HG02938 (cell line): ENCODE measurements around the gene DACT1.

Experiments
- ATAC-seq: cut with Tn5 transposase; IDR thresholded peaks from one replicate; pipeline ENCODE4 v1.9.1; 2021; ENCODE audit warnings: mild to moderate bottlenecking, moderate library complexity; ENCODE audit not compliant: unreplicated experiment

The DACT1 gene

DNA sequence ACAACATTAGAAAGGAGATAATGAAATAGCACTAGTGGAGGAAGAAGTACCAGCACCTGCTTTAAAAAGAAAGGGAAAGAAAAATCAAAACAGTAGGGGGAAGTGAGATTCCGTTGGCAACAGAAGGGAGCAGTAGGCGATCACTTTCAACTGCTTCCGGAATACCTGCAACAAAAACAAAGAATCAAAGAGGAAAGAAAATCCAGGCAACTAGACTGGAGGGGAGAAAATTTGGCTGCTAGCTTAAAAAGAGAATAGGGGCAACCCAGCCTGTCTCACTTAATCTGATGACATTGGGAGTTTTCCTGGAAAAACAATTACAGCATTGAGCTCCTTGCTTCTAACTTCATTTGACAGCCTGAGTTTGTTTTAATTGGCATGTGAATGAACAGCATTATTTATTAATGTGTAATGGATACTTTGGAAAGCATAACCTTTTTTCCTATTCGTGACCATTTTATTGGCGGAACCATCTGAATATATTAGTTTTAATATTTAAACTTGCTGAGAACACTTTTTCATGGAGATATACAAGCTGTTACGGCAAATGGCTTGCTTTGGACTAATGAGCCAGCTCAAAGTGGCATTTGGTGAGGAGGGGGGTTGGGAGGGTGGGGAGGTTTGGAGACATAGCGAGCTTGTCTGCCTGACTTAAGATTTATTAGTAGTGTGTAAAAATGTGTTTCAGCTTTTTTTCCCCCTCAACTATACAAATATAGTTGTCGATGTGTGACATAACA, 2.5 kb upstream of the DACT1 start:
- no peak for ATAC-seq

DNA sequence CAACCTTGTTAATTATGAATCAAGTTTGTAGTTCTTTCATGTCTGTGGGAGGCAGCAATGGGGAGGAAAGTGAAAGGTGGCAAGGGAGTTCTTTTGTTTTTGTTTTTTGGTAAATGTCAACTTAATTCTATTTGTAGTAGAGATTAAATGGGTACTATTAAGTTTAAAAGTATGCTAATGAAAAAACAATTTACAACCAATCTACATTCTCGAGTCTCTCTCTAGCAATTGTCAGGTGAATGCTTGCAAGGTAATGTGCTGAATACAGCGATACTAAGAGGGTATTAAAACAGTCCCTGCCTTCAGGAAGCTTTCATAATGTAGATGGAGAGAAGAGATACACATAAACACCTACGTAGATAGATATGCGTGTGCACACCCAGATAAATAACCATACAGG, 1.6 kb upstream of the DACT1 start:
- ATAC-seq, result no peak

DNA sequence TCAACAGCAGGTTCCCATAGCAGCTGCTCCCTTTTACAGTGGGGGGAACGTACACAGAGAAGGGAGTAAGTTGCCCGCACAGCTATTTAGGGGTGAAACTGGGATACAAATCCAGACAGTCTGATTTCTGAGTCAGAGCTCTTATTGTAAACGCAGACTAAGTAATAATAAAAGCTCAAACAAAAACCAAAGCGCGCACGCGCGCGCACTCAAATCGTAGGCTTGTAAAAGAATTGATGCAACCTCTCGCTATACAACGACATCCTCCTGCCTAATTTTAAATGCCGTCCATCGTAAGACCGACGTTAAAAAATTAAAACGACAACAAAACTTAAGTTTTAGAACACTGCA, 747 bp upstream of the DACT1 start:
- ATAC-seq, result peak; percentile 4

DNA sequence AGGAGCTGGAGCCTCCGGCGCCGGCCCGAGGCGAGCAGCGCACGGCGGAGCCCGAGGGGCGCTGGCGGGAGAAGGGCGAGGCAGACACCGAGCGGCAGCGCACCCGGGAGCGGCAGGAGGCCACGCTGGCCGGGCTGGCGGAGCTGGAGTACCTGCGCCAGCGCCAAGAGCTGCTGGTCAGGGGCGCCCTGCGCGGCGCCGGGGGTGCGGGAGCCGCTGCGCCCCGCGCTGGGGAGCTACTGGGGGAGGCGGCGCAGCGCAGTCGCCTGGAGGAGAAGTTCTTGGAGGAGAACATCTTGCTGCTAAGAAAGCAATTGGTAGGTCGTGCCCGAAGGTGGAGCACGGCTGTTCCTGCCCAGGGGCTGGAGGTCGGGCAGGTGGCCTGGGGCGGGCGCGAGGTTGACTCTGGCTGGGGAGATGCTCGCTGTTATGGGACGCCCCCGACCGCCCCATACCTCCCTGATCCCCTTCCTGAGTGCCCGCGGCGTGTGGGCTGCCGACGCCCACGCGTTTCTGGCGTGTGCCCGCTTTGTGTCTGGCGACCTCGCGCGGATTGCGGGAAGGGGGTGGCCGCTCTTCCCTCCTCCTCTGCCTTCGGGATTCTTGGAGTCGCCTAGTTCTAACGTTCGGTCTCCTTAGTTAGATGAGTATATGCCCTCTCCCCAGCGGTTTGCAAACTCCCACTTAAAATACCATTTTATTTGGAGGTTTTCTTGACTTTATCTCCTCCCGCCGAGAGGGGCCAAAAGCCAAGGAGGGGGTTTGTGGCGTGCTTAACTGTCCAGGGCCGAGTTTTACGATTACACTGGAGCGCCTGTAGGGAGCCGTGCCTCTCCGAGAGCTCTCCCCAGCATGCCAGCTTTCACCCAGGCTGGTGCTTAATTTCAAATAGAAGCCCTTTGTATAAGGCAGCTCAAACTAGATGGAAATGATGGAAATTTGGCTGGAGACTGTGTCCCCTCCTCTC, 752 bp downstream of the DACT1 start:
- peak; percentile 21 for ATAC-seq

DNA sequence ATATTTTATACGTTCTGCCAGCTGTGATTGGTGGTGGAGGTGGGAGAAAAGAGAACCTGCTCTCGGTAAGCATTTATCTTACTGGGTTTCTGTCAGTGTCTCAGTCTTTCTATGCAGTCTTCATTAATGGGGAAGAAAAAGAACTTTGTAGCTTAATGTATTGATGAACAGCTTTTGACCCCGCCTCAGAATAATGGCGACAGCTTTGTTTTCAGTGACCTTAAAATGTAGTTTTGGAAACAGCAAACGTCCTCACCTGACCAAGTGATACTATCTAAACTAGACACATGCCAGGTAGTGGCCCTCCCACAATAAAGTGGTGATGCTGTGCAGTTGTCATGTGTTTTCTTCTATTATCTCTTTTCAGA, 1.4 kb downstream of the DACT1 start:
- no peak for ATAC-seq

DNA sequence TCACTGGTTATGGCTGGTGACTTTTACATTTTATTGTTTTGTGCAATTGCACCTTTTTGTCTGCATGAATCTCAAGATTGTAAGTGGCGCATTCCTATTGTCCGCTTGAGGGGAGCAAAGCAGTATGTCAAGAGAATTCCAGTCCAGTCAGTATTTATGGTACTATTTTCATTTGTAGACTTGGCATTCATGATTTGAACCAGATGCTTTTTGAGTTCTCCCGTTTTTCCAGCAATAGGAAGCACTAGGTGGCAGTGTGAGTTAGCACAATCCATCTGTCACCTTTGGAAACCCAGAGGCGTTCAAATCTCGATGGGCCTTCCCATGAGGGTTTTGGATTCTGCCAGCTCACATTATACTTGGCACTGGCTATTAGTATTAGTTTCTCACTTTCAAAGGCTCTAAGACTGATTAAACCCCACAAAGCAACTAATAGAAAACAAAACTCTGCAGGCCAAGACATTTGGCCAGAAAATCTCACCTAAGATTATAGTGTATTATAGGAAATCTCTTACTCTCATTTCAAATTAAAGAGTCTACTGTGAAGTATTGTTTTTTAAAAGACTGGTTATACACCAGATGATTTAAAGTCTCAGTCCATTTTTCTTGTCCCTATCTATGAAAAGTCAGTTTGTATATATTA, 2.2 kb downstream of the DACT1 start:
- no peak for ATAC-seq

DNA sequence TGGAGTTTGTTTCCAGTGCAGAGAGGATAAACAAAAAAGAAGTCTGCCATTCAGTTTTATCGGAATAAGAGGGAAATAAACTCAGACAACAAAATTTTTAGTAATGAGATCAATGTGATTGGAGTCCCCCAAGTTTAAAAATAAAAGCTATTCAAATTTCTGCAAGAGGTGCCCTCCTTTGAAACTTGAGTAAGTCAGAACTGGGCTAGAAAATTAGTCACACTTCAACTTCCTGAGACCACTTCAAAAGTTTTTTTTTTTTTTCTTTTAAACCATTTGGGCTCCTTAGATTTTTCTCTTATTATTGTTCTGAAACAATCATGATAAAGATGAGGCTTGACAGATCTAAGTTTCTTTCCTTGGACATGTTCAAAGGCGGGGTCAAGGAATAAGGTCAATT, 3.2 kb downstream of the DACT1 start:
- no peak for ATAC-seq

DNA sequence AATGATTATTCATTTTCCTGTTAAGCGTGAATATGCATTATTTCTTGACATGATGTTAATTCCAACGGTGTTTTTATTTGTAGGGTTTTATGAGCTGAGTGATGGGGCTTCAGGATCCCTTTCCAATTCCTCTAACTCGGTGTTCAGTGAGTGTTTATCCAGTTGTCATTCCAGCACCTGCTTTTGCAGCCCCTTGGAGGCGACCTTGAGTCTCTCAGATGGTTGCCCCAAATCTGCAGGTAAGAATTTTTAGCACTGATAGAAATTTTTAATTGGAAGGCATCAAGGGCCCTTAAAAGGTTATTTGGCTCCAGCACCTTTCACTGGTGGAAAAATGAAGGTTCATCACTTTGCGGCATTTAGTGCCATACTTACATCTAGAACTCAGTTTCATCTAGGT, 3.7 kb downstream of the DACT1 start:
- ATAC-seq, result no peak

DNA sequence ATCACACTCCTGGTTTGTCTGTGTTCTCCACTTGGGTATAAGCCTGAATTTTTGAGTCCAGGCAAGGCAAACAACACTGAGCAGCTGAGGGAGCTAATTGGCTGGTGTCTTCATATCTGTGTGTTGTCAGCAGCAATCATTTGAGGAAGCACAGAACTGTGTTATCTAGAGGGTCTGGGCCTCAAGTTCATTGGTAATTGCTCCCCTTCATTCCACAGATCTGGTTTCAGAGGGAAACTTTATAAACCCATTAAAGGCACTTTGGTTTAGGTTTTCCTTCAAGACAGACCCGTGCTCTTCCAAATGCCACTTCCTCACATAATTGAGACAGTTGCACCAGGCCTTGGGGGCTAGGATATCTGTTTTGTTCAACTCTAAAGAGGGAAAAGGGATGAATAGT, 5.6 kb downstream of the DACT1 start:
- no peak for ATAC-seq

DNA sequence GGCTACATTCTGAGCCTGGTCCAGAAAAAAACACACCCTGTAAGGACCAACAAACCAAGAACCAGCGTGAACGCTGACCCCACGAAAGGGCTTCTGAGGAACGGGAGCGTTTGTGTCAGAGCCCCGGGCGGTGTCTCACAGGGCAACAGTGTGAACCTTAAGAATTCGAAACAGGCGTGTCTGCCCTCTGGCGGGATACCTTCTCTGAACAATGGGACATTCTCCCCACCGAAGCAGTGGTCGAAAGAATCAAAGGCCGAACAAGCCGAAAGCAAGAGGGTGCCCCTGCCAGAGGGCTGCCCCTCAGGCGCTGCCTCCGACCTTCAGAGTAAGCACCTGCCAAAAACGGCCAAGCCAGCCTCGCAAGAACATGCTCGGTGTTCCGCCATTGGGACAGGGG, 7.9 kb downstream of the DACT1 start:
- no peak for ATAC-seq

DNA sequence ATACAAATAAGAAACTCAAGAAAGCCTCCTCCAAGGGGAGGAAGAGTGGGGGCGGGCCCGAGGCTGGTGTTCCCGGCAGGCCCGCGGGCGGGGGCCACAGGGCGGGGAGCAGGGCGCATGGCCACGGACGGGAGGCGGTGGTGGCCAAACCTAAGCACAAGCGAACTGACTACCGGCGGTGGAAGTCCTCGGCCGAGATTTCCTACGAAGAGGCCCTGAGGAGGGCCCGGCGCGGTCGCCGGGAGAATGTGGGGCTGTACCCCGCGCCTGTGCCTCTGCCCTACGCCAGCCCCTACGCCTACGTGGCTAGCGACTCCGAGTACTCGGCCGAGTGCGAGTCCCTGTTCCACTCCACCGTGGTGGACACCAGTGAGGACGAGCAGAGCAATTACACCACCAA, 8.7 kb downstream of the DACT1 start:
- ATAC-seq, result no peak

DNA sequence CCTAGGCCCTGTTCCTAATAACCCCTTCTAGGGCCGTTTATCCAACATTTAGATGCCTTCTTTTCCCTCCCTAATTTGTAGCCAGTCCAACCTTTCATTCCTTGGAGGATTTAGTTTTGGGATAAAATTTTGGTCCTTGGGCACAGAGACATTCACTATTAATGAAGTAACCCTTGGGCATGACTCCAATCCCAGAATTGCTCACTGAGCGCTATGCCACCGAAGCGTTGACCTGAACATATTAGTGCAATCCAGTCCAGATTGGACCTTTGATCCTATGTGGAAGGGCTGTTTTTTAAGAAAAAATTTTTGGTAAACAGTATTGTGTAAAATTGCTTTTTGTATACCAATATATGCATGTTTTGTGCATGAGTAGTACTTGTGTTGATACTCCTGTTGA, 10.0 kb downstream of the DACT1 start:
- ATAC-seq, result no peak

DNA sequence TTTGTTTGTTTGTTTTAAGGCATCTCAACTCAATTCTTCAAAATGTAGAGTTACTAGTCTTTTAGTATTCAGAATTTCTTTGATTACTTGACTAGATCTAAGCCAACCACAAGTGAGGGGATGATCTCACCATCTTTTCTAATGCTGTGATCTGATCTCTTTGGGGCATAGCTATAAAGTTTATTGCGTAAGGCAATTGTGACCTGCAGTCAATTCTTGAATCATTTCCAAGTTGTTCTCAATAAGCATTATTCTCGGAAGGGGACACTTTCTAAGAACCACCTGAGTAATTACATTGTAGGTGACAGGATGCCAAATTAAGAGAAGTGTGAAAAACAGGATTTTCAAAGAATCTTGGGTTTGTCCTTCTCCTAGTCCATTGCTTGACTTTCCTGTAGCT, 13.1 kb downstream of the DACT1 start:
- no peak for ATAC-seq

DNA sequence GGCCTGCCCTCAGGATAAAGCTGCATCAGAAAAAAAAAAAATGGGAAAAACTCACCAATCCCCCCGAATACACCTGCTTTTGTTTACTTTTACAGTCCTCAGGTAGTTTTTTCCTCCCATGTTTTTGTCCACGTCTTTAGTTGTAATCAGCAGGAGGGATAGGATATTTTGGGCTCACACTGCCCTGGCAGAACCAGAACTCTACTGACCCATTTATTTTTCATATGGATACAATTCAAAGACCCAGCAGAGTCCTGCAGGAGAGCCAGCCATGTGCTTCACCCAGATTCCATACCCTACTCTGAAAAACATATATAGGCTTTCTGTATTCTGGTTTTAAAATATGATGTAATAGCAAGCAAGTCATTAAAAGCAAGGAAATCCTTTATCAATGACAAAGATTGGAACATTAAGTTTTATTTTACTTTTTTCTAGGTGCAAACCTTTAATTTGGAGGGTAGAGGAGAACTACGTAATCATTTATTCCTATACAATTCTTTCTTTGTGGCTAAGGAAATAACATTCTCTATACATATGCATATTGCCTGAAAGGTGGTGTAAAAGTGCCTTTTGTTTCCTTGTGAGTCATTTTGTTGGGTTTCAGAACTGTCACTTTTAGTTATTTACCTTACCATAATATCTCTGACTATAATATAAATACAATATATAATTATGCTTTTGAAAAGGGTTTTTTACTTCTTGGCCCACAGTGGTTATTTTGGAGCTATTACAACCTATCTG, 19.1 kb downstream of the DACT1 start:
- no peak for ATAC-seq

DNA sequence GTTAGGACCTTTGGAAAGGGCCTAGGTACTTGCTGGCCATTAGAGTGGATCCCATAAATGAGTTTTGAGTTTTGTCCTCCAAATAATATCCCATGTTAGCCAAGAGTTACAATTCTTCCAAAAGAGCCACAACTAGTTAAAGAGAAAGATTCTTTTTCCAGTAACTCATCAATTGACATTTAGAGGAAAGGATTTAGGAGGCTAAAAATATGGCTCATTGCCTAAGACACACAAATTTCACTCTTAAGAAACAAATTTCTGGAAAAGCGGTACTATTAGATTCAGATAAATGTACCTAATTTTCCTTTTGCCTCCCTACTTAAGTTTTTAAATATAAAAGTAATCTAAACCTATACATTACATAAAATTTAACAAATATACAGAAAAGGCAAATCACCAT, 21.3 kb downstream of the DACT1 start:
- no peak for ATAC-seq

DNA sequence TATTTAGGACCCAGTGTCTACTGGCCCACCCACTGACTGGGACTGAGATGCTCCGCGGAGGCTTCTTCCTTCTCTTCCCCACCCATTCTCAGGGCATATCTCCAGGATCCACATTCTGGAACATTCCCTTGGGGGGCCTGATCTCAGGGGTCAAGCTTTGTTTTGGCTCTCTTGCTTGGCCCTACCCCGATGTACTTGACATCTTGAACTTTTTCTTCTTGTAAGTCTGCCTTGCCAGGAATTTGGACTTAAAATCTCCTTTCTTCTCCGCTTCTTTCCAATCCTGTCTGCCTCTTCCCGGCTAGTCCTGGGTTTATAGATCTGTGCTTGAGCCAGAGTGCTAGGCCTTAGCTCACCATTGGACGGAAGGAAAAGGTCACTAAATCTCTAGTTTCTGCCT, 22.1 kb downstream of the DACT1 start:
- ATAC-seq, result no peak

DNA sequence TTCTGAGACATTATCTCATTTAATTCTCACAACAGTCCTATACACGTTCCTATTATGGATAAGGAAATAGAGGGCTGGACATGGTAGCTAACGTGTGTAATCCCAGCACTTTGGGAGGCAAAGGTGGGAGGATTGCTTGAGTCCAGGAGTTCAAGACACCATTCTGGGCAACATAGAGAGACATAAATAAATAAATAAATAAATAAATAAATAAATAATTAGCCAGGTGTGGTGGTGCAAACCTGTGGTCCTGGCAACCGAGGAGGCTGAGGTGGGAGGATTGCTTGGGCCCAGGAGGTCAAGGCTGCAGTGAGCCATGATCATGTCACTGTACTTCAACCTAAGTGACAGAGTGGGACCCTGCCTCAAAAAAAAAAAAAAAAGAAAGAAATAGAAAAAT, 22.6 kb downstream of the DACT1 start:
- no peak for ATAC-seq

DNA sequence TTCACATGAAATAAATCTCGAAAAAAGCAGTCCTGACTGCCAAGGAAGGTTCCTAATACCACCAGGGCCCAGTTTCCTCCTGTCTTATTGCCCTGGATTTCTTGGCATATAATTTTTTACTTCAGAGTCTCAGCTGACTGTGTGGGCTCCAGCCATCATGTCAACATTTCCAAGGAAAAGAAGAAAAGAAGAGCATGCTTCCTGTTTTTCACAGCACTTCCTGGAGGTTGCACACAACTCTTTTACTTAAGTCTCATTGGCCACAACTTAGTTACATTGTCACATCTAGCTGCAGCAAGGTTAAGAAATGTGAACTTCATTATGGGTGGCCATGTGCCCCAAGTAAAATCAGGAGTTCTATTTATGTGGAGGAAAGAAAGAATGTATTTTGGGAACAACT, 24.3 kb downstream of the DACT1 start:
- ATAC-seq, result no peak

DNA sequence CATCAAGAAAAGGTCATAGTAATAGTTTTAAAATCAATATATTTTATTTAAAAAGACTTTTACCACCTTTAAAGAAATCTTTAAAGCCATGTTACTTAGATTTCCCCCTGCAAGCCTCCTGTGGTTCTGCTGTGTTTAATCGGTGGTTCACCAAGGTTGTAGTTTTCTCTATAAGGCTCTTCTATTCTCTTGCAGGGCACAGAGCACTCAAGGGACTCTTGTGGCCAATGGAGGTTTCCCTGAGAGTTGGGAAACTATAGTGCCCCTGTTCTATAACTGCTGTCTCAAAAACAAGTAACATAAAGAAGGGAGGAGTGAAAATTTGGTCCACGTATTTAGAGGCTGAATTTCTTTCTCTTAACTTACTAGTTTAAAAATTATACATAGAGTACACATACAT, 25.0 kb downstream of the DACT1 start:
- no peak for ATAC-seq

DNA sequence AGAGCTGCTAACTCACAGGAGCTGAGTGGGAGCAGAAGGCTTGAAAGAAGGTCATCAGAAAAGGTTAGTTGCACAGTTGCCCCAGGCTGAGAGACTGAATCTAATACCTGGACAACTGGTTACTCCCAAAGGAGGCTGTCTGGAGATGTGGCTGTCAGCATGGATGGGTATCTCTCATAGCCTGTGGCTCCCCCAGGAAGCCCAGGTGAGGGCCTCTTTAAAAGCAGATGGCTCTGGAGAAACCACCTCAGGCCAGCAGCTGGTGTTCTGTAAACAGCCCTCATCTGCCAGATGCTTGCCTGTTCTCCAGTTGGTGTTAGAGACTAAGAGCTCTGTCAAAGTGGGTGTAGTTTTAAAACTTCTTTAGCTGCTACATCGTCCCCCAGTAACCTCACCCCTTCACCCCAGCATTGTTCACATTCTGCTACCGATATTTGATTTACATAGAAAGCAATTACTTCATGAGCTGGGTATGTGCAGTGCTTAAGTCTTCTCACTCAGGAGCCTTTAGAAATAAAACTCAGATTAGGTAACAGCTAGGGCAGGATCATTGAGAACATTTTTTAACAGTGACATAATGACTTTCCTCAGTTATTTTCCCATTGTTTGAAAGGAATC, 25.8 kb downstream of the DACT1 start:
- no peak for ATAC-seq
